Measurements from ENCODE around the gene PINLYP. TPM values are rescaled to one million over a fixed set of nuclear protein-coding genes. Genes with fewer than 3 reads are reported as not detected.

Gene PINLYP
- total RNA-seq, 4 donors from 2014 or later: 1.1 to 4.0 (median 1.6) TPM; not detected in 1

DNA sequence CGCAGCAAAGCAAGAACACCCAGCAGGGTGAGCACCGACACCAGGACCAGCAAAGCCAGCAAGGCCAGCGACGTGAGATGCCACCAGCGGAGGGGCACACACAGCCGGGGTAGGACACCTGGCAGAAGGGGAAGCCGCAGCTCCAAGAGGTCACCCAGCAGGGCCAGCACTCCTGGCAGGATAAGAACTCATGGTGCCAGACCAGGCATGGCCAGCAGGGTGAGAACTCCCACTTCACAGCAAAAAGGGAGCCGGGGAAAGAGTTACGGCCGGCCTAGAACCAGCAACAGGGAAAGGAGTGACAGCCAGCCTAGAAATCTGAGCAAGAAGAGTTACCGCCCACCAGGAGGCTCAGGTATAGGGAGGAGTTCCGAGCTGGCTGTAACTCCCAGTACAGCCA, 36.8 kb downstream of the PINLYP start:
- in situ Hi-C loops (cut with MboI; ENCODE audit: low pct_ligation_motif_present in 1 of 4, low pct_unique_long_range_greater_than_20kb in 1 of 4, low sequenced_read_pairs in 3 of 4) (no loop called here), intact Hi-C loops (cut with DNase I; ENCODE audit: low total_unique reads) (no loop called here)
- TF ChIP-seq POLR2A (IDR thresholded peaks at IDR 0.05): no peak
- TF ChIP-seq EP300 (IDR thresholded peaks at IDR 0.05; ENCODE audit: low read depth): no peak
- TF ChIP-seq, protein P1, sequence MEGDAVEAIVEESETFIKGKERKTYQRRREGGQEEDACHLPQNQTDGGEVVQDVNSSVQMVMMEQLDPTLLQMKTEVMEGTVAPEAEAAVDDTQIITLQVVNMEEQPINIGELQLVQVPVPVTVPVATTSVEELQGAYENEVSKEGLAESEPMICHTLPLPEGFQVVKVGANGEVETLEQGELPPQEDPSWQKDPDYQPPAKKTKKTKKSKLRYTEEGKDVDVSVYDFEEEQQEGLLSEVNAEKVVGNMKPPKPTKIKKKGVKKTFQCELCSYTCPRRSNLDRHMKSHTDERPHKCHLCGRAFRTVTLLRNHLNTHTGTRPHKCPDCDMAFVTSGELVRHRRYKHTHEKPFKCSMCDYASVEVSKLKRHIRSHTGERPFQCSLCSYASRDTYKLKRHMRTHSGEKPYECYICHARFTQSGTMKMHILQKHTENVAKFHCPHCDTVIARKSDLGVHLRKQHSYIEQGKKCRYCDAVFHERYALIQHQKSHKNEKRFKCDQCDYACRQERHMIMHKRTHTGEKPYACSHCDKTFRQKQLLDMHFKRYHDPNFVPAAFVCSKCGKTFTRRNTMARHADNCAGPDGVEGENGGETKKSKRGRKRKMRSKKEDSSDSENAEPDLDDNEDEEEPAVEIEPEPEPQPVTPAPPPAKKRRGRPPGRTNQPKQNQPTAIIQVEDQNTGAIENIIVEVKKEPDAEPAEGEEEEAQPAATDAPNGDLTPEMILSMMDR (IDR thresholded peaks at IDR 0.05): no peak
- TF ChIP-seq POLR2AphosphoS5 (IDR thresholded peaks at IDR 0.05): no peak
- no peaks in the 10 kb centered on the region for H3K27me3 ChIP-seq
- no peak for DNase-seq
- H3K4me1 ChIP-seq: no peaks in the 10 kb centered on the region
- H3K9me3 ChIP-seq: no peaks in the 10 kb centered on the region
- H3K4me3 ChIP-seq: no peak overlapping the region
- H3K27ac ChIP-seq: no peak overlapping the region
- 97% methylated on average over 12 of the region's 12 CpGs; no CpG with 5 or more reads in 1 of the 2 donors for WGBS, 2 donors (ENCODE audit: low coverage in 1 of 2)
- H3K36me3 ChIP-seq: no peaks in the 10 kb centered on the region

DNA sequence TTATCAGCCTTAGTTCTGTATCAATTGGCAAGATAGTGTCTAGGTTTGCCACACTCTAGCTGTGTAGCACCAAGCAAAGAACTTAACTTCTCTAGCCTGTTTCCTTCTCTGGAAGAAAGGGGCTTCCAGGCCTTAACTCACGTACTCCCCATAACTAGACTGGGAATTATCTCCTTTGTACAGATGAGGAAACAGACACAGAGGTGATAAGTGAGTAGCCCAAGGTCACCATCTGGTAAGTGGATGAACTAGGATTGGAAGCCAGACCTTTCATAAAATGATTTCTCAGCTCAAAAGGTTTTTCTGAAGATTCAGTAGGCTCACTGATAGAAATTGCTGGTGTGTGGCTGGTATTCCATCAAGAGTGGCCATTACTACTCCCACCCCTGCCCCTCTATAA, 40.7 kb downstream of the PINLYP start:
- intact Hi-C loops (cut with DNase I; ENCODE audit: low total_unique reads) (no loop called here), in situ Hi-C loops (cut with MboI; ENCODE audit: low pct_ligation_motif_present in 1 of 4, low pct_unique_long_range_greater_than_20kb in 1 of 4, low sequenced_read_pairs in 3 of 4) (no loop called here)
- WGBS, 2 donors (ENCODE audit: low coverage in 1 of 2): 96% methylated on average over 1 of the region's 1 CpG; no CpG with 5 or more reads in 1 of the 2 donors
- Histone ChIP-seq H3K36me3 (no peaks in the 10 kb centered on the region), H3K27me3 (no peaks in the 10 kb centered on the region), H3K4me1 (peaks cover 0 to 13% (median 11%) of the 10 kb centered on the region in 4 donors), H3K9me3 (no peaks in the 10 kb centered on the region), H3K27ac (no peak overlapping the region), H3K4me3 (no peak overlapping the region)
- no peak for DNase-seq
- TF ChIP-seq EP300 (IDR thresholded peaks at IDR 0.05; ENCODE audit: low read depth): no peak
- no peak for TF ChIP-seq POLR2AphosphoS5 (IDR thresholded peaks at IDR 0.05)
- no peak for TF ChIP-seq POLR2A (IDR thresholded peaks at IDR 0.05)
- TF ChIP-seq, protein P1 (IDR thresholded peaks at IDR 0.05): no peak

DNA sequence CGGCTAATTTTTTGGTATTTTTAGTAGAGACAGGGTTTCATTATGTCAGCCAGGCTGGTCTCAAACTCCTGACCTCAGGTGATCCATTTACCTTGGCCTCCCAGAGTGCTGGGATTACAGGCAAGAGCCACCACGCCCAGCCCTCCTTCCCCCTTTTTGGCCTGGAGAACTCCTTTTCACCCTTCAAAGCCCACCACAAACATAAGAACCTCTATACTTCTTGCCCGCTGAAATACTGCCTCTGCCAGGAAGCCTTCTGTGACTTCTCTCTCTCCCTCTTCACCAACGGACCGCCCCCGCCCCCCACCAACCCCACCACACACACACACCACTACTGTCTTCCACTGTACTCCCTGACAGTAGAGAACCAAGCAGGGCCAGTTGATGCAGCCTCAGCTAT, 41.4 kb downstream of the PINLYP start:
- in situ Hi-C loops (cut with MboI; ENCODE audit: low pct_ligation_motif_present in 1 of 4, low pct_unique_long_range_greater_than_20kb in 1 of 4, low sequenced_read_pairs in 3 of 4): no loop called here

DNA sequence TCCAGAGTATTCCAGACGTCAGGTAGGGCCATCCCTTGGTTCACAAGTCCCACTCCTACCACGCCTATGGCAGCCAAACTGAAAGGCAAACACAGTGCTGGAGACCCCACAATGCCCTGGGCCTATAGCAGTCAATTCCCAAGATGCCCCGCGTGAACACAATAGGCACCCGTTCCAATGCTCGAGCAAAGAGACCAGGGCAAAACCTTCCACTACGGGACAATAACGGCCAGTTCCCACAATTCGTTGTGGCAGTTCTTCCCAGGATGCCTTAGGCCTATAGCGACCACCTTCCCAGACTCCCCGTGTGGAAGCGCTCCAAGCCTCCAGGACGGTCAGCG, 43.3 kb downstream of the PINLYP start:
- Histone ChIP-seq H3K27me3 (no peaks in the 10 kb centered on the region), H3K27ac (peak overlapping the region; percentile 88 to 98 (median 94)), H3K36me3 (no peaks in the 10 kb centered on the region), H3K9me3 (no peaks in the 10 kb centered on the region), H3K4me3 (peak overlapping the region; percentile 65 to 91 (median 70)), H3K4me1 (peaks cover 0 to 13% (median 11%) of the 10 kb centered on the region in 4 donors)
- 1% methylated on average over 10 of the region's 14 CpGs; no CpG with 5 or more reads in 1 of the 2 donors for WGBS, 2 donors (ENCODE audit: low coverage in 1 of 2)
- in situ Hi-C loops (cut with MboI; ENCODE audit: low pct_ligation_motif_present in 1 of 4, low pct_unique_long_range_greater_than_20kb in 1 of 4, low sequenced_read_pairs in 3 of 4) (no loop called here), intact Hi-C loops (cut with DNase I; ENCODE audit: low total_unique reads) (no loop called here)
- TF ChIP-seq POLR2A (IDR thresholded peaks at IDR 0.05): no peak
- TF ChIP-seq, protein P1 (IDR thresholded peaks at IDR 0.05): no peak
- no peak for TF ChIP-seq POLR2AphosphoS5 (IDR thresholded peaks at IDR 0.05)
- TF ChIP-seq EP300 (IDR thresholded peaks at IDR 0.05; ENCODE audit: low read depth): no peak
- DNase-seq: no peak

More for the DNA sequence above, 41.4 kb downstream of the PINLYP start:
- Histone ChIP-seq H3K27ac (no peak overlapping the region), H3K4me3 (no peak overlapping the region), H3K4me1 (peaks cover 0 to 13% (median 11%) of the 10 kb centered on the region in 4 donors), H3K36me3 (no peaks in the 10 kb centered on the region), H3K9me3 (no peaks in the 10 kb centered on the region), H3K27me3 (no peaks in the 10 kb centered on the region)
- 93 to 94% methylated on average over 4 to 6 of the region's 6 CpGs for WGBS, 2 donors (ENCODE audit: low coverage in 1 of 2)
- intact Hi-C loops (cut with DNase I; ENCODE audit: low total_unique reads): no loop called here
- no peak for DNase-seq
- TF ChIP-seq, protein P1 (IDR thresholded peaks at IDR 0.05): no peak
- no peak for TF ChIP-seq POLR2AphosphoS5 (IDR thresholded peaks at IDR 0.05)
- no peak for TF ChIP-seq EP300 (IDR thresholded peaks at IDR 0.05; ENCODE audit: low read depth)
- TF ChIP-seq POLR2A (IDR thresholded peaks at IDR 0.05): no peak

Measured in transverse colon (tissue), 4 donors.